HL-60/S4 treated with retinoic acid at 250 ng/mL for 4 days and 3 days (cell line): ENCODE data around the gene S100B.
"Not testable (repeated sequence)": the region's sequence is repeated elsewhere in the genome, so short reads cannot be mapped to it uniquely, and the experiment has no call there.

Source experiments
- in situ Hi-C: fragments of 300-500 bp; cut with MboI; formaldehyde crosslinking; loops from 2 replicates; pipeline ENCODE4 v1.7.0; 2022; ENCODE audit warnings: low sequenced_read_pairs

The S100B gene

DNA sequence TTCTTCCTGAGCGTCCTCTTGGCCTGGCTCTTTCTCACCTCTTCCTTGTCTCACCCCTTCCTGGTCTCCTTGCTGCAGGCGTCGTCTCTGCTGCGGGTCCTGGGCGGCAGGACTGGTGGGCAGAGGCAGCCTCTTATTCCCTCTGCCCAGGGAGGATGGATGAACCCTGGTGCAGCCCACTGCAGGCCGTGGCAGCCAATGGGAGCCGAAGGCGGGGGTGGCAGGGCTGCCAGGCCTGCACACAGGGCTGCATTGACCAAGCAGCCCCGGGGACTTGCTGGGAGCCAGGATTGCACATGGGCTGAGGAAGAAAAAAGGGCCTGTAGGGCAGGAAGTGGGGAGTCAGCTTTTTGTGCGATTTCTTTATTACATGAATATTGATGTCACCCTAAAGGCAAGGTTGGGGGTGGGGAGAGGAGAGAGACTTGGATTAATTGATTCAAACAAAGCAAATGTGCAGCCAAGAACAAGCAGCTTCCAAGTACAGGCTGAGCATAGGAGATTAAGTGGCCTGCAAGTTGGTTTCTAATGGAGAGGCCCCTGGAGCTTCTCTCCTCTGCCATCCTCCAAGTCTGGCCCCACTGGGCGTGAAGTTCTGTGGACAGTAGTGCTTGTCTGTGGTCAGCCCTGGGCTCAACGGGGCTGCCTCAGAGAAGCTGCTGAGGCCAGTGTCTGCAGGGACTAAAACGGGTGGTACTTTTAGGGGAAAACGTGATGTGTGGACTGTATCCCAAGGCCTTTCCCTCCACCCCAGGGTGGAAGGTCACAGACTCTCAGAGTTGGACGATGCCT, at the start of gene S100B:
Gene S100B (minus strand): TSS at position 108 of the 792 bp plus-strand sequence. CDS start 2,667 bp downstream, outside the sequence.
- in situ Hi-C loops = no loop called here

DNA sequence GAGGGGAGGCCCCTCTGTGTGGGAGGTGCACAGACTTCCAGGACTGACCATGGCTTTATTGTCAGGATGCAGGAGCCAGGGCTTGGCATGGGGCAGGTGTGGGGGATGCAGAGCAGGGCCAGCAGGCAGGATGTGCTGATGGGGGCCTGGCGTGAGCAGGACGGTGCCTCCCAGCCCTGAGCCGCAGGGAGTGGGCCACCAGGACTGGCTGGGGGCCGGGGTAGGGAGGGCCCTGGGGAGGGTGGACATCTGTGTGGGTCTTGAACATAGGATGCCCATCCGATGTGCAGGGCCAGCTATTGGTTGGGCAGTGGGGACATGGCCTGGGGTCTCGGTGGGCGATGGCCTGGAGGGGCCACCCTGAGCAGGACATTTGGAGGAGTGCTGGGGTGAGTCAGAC, 46.2 kb upstream of the S100B start:
- in situ Hi-C loops = no loop called here

- in situ Hi-C loops = no loop called here
Measured at GRCh38 chr21:46650476-46651098, 45.7 kb upstream of the S100B start.

DNA sequence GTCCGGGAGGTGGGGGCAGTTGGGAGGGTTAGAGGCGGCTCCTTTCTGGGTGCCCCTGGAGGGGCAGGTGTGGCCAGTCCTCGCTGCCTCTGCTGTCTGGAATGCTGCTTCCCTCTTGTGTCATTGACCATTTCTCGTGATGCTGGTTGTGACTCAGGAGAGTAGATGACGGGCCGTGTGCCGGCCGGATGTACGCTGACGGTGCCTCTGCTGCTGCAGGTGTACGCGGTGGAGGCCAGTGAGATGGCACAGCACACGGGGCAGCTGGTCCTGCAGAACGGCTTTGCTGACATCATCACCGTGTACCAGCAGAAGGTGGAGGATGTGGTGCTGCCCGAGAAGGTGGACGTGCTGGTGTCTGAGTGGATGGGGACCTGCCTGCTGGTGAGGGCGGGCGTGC, 44.5 kb upstream of the S100B start:
- in situ Hi-C loops = no loop called here

- in situ Hi-C loops = no loop called here
Measured at GRCh38 chr21:46648539-46648938, 43.7 kb upstream of the S100B start.

GRCh38 chr21:46646541-46647154, 41.8 kb upstream of the S100B start:
- in situ Hi-C loops = no loop called here

DNA sequence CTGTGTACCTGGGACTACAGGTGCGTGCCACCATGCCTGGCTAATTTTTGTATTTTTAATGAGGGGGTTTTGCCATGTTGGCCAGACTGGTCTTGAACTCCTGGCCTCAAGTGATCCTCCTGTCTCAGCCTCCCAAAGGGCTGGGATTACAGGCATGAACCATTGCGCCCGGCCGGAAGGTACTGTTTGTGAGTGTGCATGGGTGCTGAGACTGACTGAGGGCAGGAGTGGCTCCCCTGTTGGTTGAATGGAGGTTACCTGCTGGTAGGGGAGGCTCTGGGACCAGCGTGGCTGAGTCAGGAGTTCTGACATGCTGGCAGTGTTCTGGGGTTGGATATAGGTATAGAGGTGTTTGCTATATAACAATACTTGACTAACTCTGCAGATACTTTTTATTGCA, 41.0 kb upstream of the S100B start:
- in situ Hi-C loops = no loop called here

GRCh38 chr21:46643379-46644177, 38.7 kb upstream of the S100B start:
- in situ Hi-C loops = no loop called here

DNA sequence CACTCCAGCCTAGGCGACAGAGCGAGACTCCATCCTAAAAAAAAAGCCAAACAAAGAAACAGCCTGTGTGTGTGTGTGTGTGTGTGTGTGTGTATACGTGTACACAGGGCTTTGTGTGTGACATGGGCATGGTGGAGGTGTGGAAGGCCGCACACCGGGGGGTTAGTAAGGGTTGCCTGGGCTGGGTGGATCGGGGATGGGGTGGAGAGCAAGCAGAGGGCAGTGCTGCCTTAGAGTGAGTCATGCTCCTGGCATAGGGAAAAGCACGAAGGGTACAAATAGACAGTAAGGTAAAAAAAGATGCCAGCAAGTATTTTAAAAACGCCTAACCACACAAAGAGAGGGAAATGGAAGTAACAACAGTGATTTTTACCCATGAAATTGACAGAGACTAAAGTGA, 36.8 kb upstream of the S100B start:
- in situ Hi-C loops = no loop called here

DNA sequence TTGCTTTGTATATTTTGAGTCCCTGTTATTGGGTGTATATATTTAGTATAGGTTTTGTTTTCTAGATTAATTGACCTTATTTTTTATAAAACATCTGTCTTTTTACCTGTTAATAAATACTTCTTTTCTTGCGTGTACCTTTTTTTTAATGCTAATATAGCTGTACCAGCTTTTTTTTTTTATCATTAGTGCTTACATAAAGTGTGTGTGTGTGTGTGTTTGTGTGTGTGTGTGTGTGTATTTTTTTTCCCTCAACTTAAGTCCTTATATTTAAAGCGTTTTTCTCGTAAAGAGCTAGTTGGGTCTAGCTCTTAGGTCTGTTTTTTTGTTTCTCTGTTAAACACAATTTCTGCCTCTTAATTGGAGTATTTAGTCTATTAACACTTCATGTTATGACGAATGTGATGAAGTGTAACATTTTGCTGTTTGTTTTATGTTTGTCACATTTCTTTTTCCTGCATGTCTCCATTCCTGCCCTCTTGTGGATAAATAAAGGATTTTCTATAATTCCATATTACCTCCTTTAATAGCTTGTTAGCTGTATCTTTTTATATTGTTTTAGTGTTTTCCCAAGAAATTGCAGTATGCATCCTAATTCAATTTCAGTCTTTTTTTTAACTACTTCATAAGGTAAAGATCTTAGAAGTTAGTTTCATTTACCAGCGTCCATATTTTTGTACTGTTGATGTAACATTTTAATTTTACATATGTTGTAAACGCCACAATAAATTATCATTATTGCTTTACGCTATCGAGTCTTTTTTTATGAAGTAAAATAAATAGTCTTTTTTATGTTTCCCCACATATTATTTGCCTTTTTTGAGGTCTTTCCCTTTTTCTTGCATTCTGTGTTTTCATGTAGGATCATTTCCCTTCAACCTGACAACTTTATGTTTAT, 34.9 kb upstream of the S100B start:
- in situ Hi-C loops = no loop called here

GRCh38 chr21:46637952-46638746, 33.3 kb upstream of the S100B start:
- in situ Hi-C loops = no loop called here

DNA sequence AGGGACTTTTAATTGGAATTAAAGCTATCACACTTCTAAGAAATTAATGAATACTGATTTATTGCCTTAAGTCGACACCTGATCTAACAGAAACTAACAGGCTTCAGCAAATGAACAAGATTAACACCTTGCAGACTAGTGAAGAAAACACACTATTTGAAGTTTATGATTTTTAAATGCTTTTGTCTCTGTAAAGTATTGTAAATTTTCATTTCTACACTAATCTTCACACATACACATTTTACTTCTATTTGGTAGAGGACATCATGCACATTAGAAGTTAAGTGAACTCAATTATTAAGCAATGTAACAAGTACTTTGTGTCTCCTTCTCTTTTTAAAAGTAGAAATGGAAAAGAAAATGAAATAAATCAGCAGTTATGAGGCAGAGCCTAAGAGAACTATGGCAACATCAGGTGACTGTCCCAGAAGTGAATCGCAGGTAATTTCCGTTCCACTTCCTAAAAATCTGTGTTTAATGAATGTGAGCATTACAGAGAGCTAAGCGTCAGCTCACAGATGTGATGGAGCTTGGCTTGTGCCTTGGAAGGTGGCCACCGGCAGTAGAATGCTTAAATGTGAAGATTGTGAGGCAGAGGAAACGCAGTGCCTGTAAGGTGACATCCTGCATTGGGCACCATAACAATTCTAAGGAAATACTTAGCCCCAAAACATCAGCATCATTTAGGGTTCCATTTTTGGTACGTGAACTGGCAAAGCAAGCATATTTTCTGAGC, 31.8 kb upstream of the S100B start:
- in situ Hi-C loops = no loop called here

DNA sequence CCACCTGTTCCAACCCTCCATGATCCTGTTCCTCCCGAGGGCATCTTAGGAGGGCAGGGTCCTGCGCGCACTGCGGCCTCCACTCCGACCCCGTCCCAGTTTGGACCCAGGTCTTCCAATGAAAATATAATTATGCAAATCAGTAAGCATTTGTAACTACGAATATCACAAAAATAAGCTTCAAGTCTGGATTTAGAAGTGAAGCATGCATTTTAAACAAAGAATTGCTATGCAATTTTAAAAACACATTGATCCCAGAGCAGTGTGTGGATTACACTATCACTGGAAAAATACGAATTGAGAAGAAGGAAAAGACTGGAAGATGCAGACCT, 31.3 kb upstream of the S100B start:
- in situ Hi-C loops = no loop called here

DNA sequence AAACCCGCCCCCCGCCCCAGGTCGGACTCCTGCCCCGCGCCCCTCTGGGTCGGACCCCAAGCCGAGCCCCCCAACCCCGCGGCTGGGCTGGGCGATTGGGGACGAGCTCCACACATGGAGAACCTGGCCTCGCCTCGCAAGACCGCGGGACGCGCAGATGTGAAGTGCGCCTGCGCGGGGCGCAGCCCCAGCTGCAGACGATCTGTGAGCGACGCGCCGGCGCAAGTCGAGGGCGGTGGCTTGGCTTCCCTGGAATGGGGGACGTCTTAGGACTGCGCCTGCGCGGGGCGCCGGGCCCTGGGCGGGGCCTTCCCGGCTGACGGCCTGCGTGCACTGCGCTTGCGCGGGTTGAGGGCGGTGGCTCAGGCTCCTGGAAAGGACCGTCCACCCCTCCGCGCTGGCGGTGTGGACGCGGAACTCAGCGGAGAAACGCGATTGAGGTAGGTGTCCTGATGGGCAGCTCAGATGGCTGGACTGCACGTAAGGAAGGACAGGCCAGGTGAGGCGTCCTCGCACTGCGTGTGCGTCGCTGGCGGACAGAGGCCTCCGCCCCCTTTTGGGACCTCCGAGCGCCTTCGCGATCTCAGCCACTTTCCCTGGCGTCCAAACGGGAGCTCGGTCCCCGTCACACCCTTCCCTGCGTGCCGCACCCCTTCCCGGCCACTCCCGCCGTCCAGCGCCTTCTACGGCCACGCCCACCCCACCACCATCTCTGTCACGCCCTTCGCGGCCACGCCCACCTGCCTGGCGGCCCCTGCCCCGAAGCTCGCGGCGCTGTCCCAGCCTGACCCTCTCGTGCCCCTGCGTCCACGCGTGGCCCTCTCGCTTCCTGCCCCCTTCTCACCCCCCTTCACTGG, 30.7 kb upstream of the S100B start, which contains the start of gene PRMT2:
Gene PRMT2 (plus strand): TSS at position 351 of the 857 bp plus-strand sequence. CDS start 1,278 bp downstream, outside the sequence.
- in situ Hi-C loops = no loop called here

DNA sequence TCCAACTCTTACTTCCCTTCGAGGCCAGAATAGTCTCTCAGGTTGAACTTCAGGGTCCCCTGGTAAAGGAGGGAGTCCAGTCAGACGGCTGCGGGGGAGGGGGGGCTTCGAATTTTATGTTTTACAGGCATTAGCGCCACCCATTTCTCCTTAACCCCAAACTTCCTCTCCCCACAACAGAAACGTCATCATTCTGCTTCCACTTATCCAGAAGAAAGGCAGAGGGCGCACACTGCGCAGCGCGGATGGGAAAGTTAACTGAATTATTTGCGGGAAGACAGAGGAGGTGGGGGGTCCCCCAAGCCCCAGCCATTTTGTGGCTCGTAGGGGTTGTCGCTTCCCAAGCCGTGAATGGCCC, 30.1 kb upstream of the S100B start:
- in situ Hi-C loops = no loop called here

- in situ Hi-C loops = no loop called here
Measured at GRCh38 chr21:46634427-46634826, 29.5 kb upstream of the S100B start.

GRCh38 chr21:46633566-46633965, 28.7 kb upstream of the S100B start:
- in situ Hi-C loops = no loop called here

DNA sequence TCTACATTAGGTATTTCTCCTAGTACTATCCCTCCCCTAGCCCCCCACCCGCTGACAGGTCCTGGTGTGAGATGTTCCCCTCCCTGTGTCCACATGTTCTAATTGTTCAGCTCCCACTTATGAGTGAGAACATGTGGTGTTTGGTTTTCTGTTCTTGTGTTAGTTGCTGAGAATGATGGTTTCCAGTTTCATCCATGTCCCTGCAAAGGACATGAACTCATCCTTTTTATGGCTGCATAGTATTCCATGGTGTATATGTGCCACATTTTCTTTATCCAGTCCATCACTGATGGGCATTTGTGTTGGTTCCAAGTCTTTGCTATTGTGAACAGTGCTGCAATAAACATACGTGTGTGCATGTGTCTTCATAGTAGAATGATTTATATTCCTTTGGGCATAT, 26.0 kb upstream of the S100B start:
- in situ Hi-C loops = not testable (repeated sequence)
